Mucosa of descending colon (tissue), 3 donors: ENCODE results near the gene MSI1. TPM values are rescaled to one million over a fixed set of nuclear protein-coding genes. Genes with fewer than 3 reads are reported as not detected.

Experiments used
- ATAC-seq: fragments of 200-7000 bp; cut with Tn5 transposase; one replicate; pipeline ENCODE4 v1.9.1; 2020; ENCODE audit warnings: mild to moderate bottlenecking, moderate library complexity
- DNase-seq, 3 donors: peaks; one replicate each; pipeline ENCODE4 v3.0.0-alpha.2; 2020
- H3K36me3 ChIP-seq: fragments of 200-600 bp; one replicate; pipeline ENCODE4 v1.8.0; 2021; ENCODE audit warnings: low read depth, mild to moderate bottlenecking
- H3K4me1 ChIP-seq: fragments of 200-600 bp; one replicate; pipeline ENCODE4 v1.8.0; 2021; ENCODE audit warnings: low read depth, mild to moderate bottlenecking
- H3K4me3 ChIP-seq: fragments of 200-600 bp; one replicate; pipeline ENCODE4 v1.8.0; 2021; ENCODE audit warnings: mild to moderate bottlenecking
- H3K9me3 ChIP-seq: fragments of 200-600 bp; one replicate; pipeline ENCODE4 v1.8.0; 2021; ENCODE audit warnings: mild to moderate bottlenecking
- CTCF ChIP-seq: fragments of 200-600 bp; IDR thresholded peaks from one replicate; pipeline ENCODE4 v1.8.0; 2022; ENCODE audit warnings: antibody characterized with exemption, mild to moderate bottlenecking
- intact Hi-C, 2 donors: fragments of 100-400 bp; cut with DNase I in 1 of 2; cut with micrococcal nuclease in 1 of 2; formaldehyde crosslinking; loops; one replicate each; pipeline versions ENCODE4 v1.11.0 to v1.11.1; 2022; cut with DNase I, micrococcal nuclease
- total RNA-seq, 3 donors: library from RNA; stranded (reverse); fragmentation: NEBNext Ultra II Directional in 2 of 3; extraction: Animal tissue kit (Norgen Biotek cat#: 25700) in 2 of 3; gene quantifications; one replicate each; pipeline versions ENCODE4 v1.2.1 to v1.2.4, GENCODE V29; 2021 to 2023
- donor health status: DM: no; HTN: no; CAD: no; lungs with moderate emphysema.
- donor health status: DM: no; HTN: no; CAD: no.
- donor health status: DM: no; HTN: yes; CAD: no.

Gene MSI1
- total RNA-seq, 3 donors from 2014 or later: 3.7 to 6.3 (median 3.8) TPM

GRCh38 chr12:120301962-120302815, 66.8 kb downstream of the MSI1 start, which contains the start of gene SIRT4:
Gene SIRT4 (plus strand): TSS chr12:120302321. CDS start chr12:120303562, 1,241 bp downstream.
- intact Hi-C loops: no loop called here
- Histone ChIP-seq H3K9me3 (no peaks in the 10 kb centered on the region), H3K4me1 (no peaks in the 10 kb centered on the region), H3K4me3 (peak within 1 kb of the TSS; percentile 20), H3K36me3 (no peaks in the 10 kb centered on the region)
- ATAC-seq (peak; percentile 100), DNase-seq (peak; percentile 84 to 98 (median 85))
- TF ChIP-seq CTCF: peak; percentile 72

- peak within 1 kb of the TSS; percentile 42 for H3K4me3 ChIP-seq
- intact Hi-C loops: no loop called here
- peaks cover 2% of the 10 kb centered on the region for H3K4me1 ChIP-seq
- no peak for TF ChIP-seq CTCF
- H3K9me3 ChIP-seq: no peaks in the 10 kb centered on the region
- H3K36me3 ChIP-seq: no peaks in the 10 kb centered on the region
- DNase-seq (peak in 2 of 3 donors; percentile 54 to 79), ATAC-seq (peak; percentile 63)
Observed at GRCh38 chr12:120292661-120293531, 76.1 kb downstream of the MSI1 start, which contains the start of gene RNU4-1. Gene RNU4-1 (minus strand): TSS chr12:120293237.

GRCh38 chr12:120292411-120292660, 76.6 kb downstream of the MSI1 start:
- ATAC-seq (peak; percentile 4), DNase-seq (no peak)
- H3K4me1 ChIP-seq: peaks cover 2% of the 10 kb centered on the region
- no peak for TF ChIP-seq CTCF
- intact Hi-C loops: no loop called here
- H3K36me3 ChIP-seq: no peaks in the 10 kb centered on the region
- H3K9me3 ChIP-seq: no peaks in the 10 kb centered on the region
- peak overlapping the region; percentile 42 for H3K4me3 ChIP-seq

Other genes with a start within 250 kb of the MSI1 start
- 100 to 1,000 TPM in 1 of 3 donors, 10 to 100 TPM in 2; 74.6 to 108 (median 76.7) TPM for gene GCN1, start 174.4 kb downstream of the MSI1 start, total RNA-seq
- gene RPLP0, start 168.1 kb downstream of the MSI1 start, total RNA-seq: 1,000 to 10,000 TPM; 1,175 to 1,810 (median 1,602) TPM
- 100 to 1,000 TPM; 117 to 167 (median 146) TPM for gene PXN, start 103.4 kb downstream of the MSI1 start, total RNA-seq
- over 10,000 TPM in 2 of 3 donors, 1,000 to 10,000 TPM in 1; 4,682 to 17,144 (median 13,566) TPM for gene RNU4-2, start 77.3 kb downstream of the MSI1 start, total RNA-seq
- 1,000 to 10,000 TPM; 2,217 to 4,015 (median 3,130) TPM for gene RNU4-1, start 75.9 kb downstream of the MSI1 start, total RNA-seq
- gene SIRT4, start 66.8 kb downstream of the MSI1 start, total RNA-seq: 1 to 10 TPM in 2 of 3 donors, under 1 TPM in 1; 0.53 to 3.9 (median 2.8) TPM
- not detected for gene PLA2G1B, start 41.4 kb downstream of the MSI1 start, total RNA-seq
- gene COX6A1, start 68.9 kb upstream of the MSI1 start, total RNA-seq: 100 to 1,000 TPM; 509 to 899 (median 865) TPM
- 10 to 100 TPM; 14.9 to 16.7 (median 16.3) TPM for gene TRIAP1, start 77.2 kb upstream of the MSI1 start, total RNA-seq
- gene GATC, start 77.3 kb upstream of the MSI1 start, total RNA-seq: 10 to 100 TPM; 20.6 to 29.5 (median 26.8) TPM
- gene SRSF9, start 100.6 kb upstream of the MSI1 start, total RNA-seq: 100 to 1,000 TPM; 117 to 140 (median 139) TPM
- 100 to 1,000 TPM; 309 to 343 (median 309) TPM for gene DYNLL1, start 126.9 kb upstream of the MSI1 start, total RNA-seq
- gene COQ5, start 160.0 kb upstream of the MSI1 start, total RNA-seq: 10 to 100 TPM; 22.8 to 30.0 (median 29.5) TPM
- gene RNF10, start 165.2 kb upstream of the MSI1 start, total RNA-seq: 100 to 1,000 TPM; 158 to 300 (median 237) TPM
- gene POP5, start 212.2 kb upstream of the MSI1 start, total RNA-seq: 10 to 100 TPM; 29.5 to 44.3 (median 37.7) TPM